Gastroesophageal sphincter (tissue), 3 donors: ENCODE measurements around the gene SAAL1.

Experiments
- CTCF ChIP-seq, 4 experiments: fragments of 200-600 bp in 2 of 4; fragments of 450-650 bp in 2 of 4; sonication (generic) in 1 of 4; IDR thresholded peaks; one replicate each; pipeline ENCODE4 v1.5.1; 2017 to 2019; ENCODE audit warnings: antibody characterized with exemption in 4 of 4, mild to moderate bottlenecking in 2 of 4, moderate library complexity in 2 of 4
- EP300 ChIP-seq: sonication (generic); formaldehyde crosslinking; IDR thresholded peaks from one replicate; pipeline ENCODE4 v1.6.1; 2017; ENCODE audit warnings: antibody characterized with exemption, mild to moderate bottlenecking
- POLR2A ChIP-seq, 2 donors: fragments of 450-650 bp; IDR thresholded peaks; one replicate each; pipeline ENCODE4 v1.6.1; 2017; ENCODE audit warnings: antibody characterized with exemption in 2 of 2, mild to moderate bottlenecking in 2 of 2, moderate library complexity in 1 of 2
- POLR2AphosphoS5 ChIP-seq: sonication (generic); formaldehyde crosslinking; IDR thresholded peaks from one replicate; pipeline ENCODE4 v1.6.1; 2017; ENCODE audit warnings: antibody characterized with exemption

GRCh38 chr11:18046116-18046777, 59.6 kb downstream of the SAAL1 start, which contains the start of gene TPH1:
- TF ChIP-seq CTCF (IDR thresholded peaks at IDR 0.05) (no peak), POLR2A (IDR thresholded peaks at IDR 0.05) (no peak), EP300 (no peak), POLR2AphosphoS5 (no peak)
